ENCODE results near the gene ANO6.

ANO6 gene

DNA sequence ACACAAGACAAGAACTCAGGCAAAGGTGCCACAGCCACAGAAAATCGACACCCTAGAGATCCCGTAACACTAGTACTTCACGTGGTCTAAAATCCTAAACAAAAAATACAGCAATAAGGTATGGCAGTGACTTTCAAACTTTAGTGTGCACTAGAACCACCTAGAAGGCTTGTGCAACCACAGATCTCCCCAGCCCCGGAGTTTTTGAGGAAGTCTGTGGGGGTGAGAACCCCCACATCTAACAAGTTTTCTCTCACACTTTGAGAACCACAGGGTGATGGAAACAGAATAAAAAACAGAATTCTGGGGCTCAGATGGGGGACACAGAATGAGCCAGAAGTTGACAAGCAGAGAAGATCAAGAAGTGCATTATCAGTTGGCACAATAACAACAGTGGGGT, 254.0 kb downstream of the ANO6 start:
- in situ Hi-C loops (cut with HindIII; ENCODE audit: low pct_unique_long_range_greater_than_20kb, low sequenced_read_pairs), result no loop called here
- no peak for TF ChIP-seq JUND (IDR thresholded peaks at IDR 0.05; ENCODE audit: low read depth)
- DNase-seq (ENCODE audit: low read depth in 1 of 2, low spot score in 1 of 2), result no peak

DNA sequence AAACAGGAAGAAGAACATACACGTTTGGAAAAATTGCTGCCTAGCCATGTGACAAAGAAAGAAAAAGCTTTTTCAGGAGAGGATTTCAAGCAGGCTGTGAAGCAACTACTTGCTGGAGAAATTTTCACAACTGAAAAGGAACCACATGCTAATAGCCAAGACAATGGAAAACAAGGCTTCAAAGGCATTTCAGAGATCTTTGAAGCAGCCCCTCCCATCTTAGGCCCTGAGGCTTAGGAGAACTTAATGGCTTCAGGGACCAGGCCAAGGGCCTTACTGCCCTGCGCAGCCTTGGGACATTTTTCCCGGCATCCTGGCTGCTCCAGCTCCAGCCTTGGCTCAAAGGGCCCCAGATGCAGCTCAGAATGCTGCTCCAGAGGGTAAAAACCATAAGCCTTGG, 257.7 kb downstream of the ANO6 start:
- TF ChIP-seq JUND (IDR thresholded peaks at IDR 0.05; ENCODE audit: low read depth), result no peak
- DNase-seq (ENCODE audit: low read depth in 1 of 2, low spot score in 1 of 2), result no peak

DNA sequence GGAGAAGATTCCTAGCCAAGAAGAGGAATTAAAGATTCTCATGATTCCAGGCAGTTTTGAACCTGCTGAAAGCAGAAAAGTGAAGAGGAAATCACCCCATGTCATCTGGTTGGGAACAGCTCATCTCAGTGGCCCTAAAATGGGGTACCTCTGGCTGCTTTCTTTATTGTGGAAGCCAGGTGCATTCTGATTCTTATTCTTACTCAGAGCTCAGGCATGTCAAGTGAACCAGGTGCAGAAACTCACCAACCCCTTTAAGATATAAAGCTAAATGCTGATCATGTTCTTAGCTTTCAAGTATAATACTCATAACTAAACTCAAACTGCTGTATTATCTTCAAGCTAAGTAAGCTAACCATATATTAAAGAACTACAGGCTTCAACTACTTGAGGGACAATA, 259.7 kb downstream of the ANO6 start:
- no peak for TF ChIP-seq JUND (IDR thresholded peaks at IDR 0.05; ENCODE audit: low read depth)
- in situ Hi-C loops (cut with HindIII; ENCODE audit: low pct_unique_long_range_greater_than_20kb, low sequenced_read_pairs), result no loop called here
- DNase-seq (ENCODE audit: low read depth in 1 of 2, low spot score in 1 of 2), result no peak

More for the DNA sequence above, 257.7 kb downstream of the ANO6 start:
- in situ Hi-C loops (cut with HindIII; ENCODE audit: low pct_unique_long_range_greater_than_20kb, low sequenced_read_pairs), result no loop called here

DNA sequence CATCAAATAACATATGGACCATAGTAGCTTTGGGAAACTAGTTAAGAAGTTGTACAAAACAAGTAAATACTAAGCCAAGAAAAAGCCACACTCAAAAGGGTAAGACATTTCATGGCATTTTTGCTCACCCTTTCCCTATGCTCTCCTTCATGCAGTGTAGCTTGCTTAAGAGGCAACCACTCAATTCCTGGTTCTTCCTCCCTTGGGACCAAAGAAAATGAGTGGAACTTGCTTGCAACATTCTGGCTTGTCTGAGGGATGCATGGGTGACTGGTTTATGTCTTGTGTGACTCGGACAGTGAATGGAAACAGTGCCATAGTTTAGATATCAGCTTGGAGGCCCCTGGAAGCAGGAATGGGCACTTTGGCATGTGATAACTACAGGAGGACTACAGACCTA, 261.6 kb downstream of the ANO6 start:
- no peak for TF ChIP-seq JUND (IDR thresholded peaks at IDR 0.05; ENCODE audit: low read depth)
- no peak for DNase-seq (ENCODE audit: low read depth in 1 of 2, low spot score in 1 of 2)
- in situ Hi-C loops (cut with HindIII; ENCODE audit: low pct_unique_long_range_greater_than_20kb, low sequenced_read_pairs), result no loop called here

DNA sequence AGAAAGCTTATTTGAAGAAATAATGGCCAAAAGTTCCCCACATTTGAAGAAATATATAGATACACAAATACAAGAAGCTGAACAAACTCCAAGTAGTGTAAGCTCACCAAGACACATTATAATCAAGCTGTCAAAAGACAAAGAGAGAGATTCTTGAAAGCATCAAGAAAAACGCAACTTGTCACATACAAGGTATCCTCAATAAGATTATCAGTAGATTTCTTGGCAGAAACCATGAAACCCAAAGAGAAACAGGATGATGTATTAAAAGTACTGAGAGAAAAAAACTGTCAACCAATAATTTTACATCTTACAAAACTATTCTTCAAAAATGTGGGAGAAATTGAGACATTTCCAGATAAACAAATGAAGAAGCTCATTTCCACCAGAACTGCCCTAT, 263.0 kb downstream of the ANO6 start:
- in situ Hi-C loops (cut with HindIII; ENCODE audit: low pct_unique_long_range_greater_than_20kb, low sequenced_read_pairs), result no loop called here
- TF ChIP-seq JUND (IDR thresholded peaks at IDR 0.05; ENCODE audit: low read depth), result no peak
- no peak for DNase-seq (ENCODE audit: low read depth in 1 of 2, low spot score in 1 of 2)

DNA sequence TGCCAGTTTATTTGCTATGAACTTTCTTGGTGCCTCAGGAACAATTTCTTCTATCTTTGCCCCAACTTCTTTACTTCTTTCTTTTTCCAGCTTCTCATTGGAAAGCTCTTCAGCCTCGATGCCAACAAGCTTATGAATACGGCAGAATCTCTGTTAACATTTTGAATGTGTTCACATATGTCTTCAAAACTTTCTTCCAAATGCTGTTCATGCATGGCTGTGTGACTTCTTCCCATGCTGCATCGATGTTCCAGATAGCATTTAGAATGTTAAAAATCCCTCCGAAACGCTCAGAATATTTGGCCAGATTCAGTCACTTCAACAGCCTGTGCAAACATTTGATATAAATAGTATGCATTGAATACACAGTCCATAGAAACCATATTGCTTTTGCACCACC, 265.9 kb downstream of the ANO6 start:
- DNase-seq (ENCODE audit: low read depth in 1 of 2, low spot score in 1 of 2), result no peak
- no peak for TF ChIP-seq JUND (IDR thresholded peaks at IDR 0.05; ENCODE audit: low read depth)
- in situ Hi-C loops (cut with HindIII; ENCODE audit: low pct_unique_long_range_greater_than_20kb, low sequenced_read_pairs), result no loop called here

DNA sequence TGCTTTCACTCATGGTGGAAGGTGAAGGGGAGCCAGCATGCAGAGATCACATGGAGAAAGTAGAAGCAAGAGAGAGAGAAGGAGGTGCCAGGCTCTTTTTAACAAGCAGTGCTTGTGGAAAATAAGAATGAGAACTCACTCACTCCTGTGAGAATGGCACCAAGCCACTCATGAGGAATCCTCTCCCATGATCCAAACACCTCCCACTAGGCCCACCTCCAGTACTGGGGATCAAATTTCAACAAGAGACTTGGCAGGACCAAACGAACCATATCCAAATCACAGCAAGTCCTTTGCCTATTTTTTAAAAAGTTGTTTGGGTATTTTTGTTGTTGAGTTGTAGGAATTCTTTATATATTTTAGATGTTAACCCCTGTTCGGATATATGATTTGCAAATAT, 267.7 kb downstream of the ANO6 start:
- no peak for TF ChIP-seq JUND (IDR thresholded peaks at IDR 0.05; ENCODE audit: low read depth)
- in situ Hi-C loops (cut with HindIII; ENCODE audit: low pct_unique_long_range_greater_than_20kb, low sequenced_read_pairs), result no loop called here
- peak in 1 of 2 experiments; percentile 51 for DNase-seq (ENCODE audit: low read depth in 1 of 2, low spot score in 1 of 2)
